Fibroblast of lung (primary cell): ENCODE measurements around the gene RRBP1. TPM values are rescaled to one million over a fixed set of nuclear protein-coding genes. Genes with fewer than 3 reads are reported as not detected.

Source experiments
- DNase-seq, 2 donors: peaks; one replicate each; pipeline versions ENCODE4 v3.0.0 to v3.0.0-alpha.2; 2010; ENCODE audit warnings: low read depth in 2 of 2
- H2AFZ ChIP-seq: 2 replicates; pipeline ENCODE4 v1.5.1; 2012; ENCODE audit warnings: low read length, control low read depth, inconsistent platforms
- H3K27ac ChIP-seq: 2 replicates; pipeline ENCODE4 v1.5.1; 2011; ENCODE audit warnings: low read length, control low read depth; ENCODE audit not compliant: insufficient read depth
- H3K27me3 ChIP-seq: 2 replicates; pipeline ENCODE4 v1.5.1; 2011; ENCODE audit warnings: mild to moderate bottlenecking, low read length; ENCODE audit not compliant: control insufficient read depth, insufficient read depth
- H3K36me3 ChIP-seq: 2 replicates; pipeline ENCODE4 v1.5.1; 2011; ENCODE audit warnings: low read length; ENCODE audit not compliant: control insufficient read depth, insufficient read depth
- H3K4me1 ChIP-seq: 2 replicates; pipeline ENCODE4 v1.5.1; 2011; ENCODE audit warnings: low read length; ENCODE audit not compliant: control insufficient read depth, insufficient read depth; ENCODE audit errors: extremely low read depth
- H3K4me2 ChIP-seq: 2 replicates; pipeline ENCODE4 v1.5.1; 2011; ENCODE audit warnings: low read length, control low read depth; ENCODE audit not compliant: insufficient read depth; ENCODE audit errors: extremely low read depth
- H3K4me3 ChIP-seq, 4 experiments: fragments of 200-600 bp in 1 of 4; sonication (generic) in 1 of 4; replicated peaks in 1 of 4; 2 replicates each; pipeline ENCODE4 v1.5.1; 2011 to 2016; ENCODE audit warnings: low read length in 4 of 4, low read depth in 3 of 4, mild to moderate bottlenecking in 3 of 4, control low read depth in 2 of 4, inconsistent platforms in 1 of 4, mixed read lengths in 1 of 4; ENCODE audit not compliant: insufficient read depth in 1 of 4; ENCODE audit errors: control extremely low read depth in 1 of 4
- H3K79me2 ChIP-seq: 2 replicates; pipeline ENCODE4 v1.5.1; 2012; ENCODE audit warnings: mild to moderate bottlenecking, low read length, inconsistent platforms; ENCODE audit not compliant: control insufficient read depth, insufficient read depth
- H3K9ac ChIP-seq: 2 replicates; pipeline ENCODE4 v1.5.1; 2011; ENCODE audit warnings: mild to moderate bottlenecking, low read length, control low read depth; ENCODE audit not compliant: insufficient read depth
- H3K9me3 ChIP-seq: 2 replicates; pipeline ENCODE4 v1.5.1; 2012; ENCODE audit warnings: low read depth, low read length; ENCODE audit not compliant: control insufficient read depth, insufficient read depth
- H4K20me1 ChIP-seq: 2 replicates; pipeline ENCODE4 v1.5.1; 2011; ENCODE audit warnings: low read length; ENCODE audit not compliant: control insufficient read depth, insufficient read depth; ENCODE audit errors: extremely low read depth
- EZH2 ChIP-seq: IDR thresholded peaks from 2 replicates; pipeline ENCODE4 v1.5.1; 2012; ENCODE audit warnings: low read length, control low read depth, mild to moderate bottlenecking; ENCODE audit errors: missing control alignments
- polyA plus RNA-seq, 2 donors: library from polyadenylated mRNA; depleted of rRNA in 1 of 2; stranded (reverse) in 1 of 2; unstranded in 1 of 2; fragments of >200 nt; gene quantifications; 2 replicates each; pipeline ENCODE4 v1.2.1, GENCODE V29; 2011 to 2012; ENCODE audit warnings: missing spikeins in 1 of 2
- total RNA-seq: library from RNA; depleted of rRNA; stranded (reverse); fragments of >200 nt; gene quantifications from 2 replicates; pipeline ENCODE4 v1.2.1, GENCODE V29; 2014
- TF ChIP-seq, protein P1 (sequence below), 2 donors: IDR thresholded peaks in 1 of 2; conservative IDR thresholded peaks in 1 of 2; 1 replicate in 1 of 2; 2 replicates in 1 of 2; pipeline ENCODE4 v1.5.1; 2011 to 2012; ENCODE audit warnings: low read length in 2 of 2, control low read depth in 1 of 2, inconsistent platforms in 1 of 2, low read depth in 1 of 2, mild to moderate bottlenecking in 1 of 2

Gene RRBP1
- total and polyA plus RNA-seq, 2 donors (not counting 1 experiment from before 2014, with no cell fraction given): 169 to 233 TPM

DNA sequence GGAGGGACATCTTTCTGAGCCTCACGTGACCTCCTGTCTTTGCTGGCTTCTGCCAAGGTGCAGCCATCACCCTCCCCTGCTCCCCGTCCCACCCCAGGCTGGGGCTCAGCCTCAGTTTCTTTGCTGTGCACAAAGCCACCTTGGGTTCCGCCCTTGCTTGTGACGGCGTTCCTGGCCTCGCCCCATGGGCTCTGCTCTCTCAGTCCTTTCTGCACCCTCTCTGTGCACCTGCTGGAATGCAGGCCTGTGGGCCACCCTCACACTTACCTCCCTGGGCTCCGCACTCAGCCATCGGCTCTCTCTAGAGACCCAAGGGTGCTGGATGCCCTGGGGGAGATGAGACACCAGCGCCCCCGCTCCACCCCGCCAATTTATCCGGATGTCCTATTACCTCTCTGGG lies 46.0 kb upstream of the RRBP1 start:
- TF ChIP-seq, protein P1, sequence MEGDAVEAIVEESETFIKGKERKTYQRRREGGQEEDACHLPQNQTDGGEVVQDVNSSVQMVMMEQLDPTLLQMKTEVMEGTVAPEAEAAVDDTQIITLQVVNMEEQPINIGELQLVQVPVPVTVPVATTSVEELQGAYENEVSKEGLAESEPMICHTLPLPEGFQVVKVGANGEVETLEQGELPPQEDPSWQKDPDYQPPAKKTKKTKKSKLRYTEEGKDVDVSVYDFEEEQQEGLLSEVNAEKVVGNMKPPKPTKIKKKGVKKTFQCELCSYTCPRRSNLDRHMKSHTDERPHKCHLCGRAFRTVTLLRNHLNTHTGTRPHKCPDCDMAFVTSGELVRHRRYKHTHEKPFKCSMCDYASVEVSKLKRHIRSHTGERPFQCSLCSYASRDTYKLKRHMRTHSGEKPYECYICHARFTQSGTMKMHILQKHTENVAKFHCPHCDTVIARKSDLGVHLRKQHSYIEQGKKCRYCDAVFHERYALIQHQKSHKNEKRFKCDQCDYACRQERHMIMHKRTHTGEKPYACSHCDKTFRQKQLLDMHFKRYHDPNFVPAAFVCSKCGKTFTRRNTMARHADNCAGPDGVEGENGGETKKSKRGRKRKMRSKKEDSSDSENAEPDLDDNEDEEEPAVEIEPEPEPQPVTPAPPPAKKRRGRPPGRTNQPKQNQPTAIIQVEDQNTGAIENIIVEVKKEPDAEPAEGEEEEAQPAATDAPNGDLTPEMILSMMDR (conservative IDR thresholded peaks at IDR 0.05 in 1 of 2, IDR thresholded peaks at IDR 0.05 in 1 of 2; ENCODE audit: low read depth in 1 of 2, low read length in 2 of 2): no peak
- H4K20me1 ChIP-seq: no peaks in the 10 kb centered on the region
- no peak overlapping the region for H3K4me3 ChIP-seq
- no peak for DNase-seq
- H3K9ac ChIP-seq: no peak overlapping the region
- H3K4me1 ChIP-seq: no peaks in the 10 kb centered on the region
- H2AFZ ChIP-seq: no peak overlapping the region
- H3K27ac ChIP-seq: no peak overlapping the region
- no peaks in the 10 kb centered on the region for H3K9me3 ChIP-seq
- no peak overlapping the region for H3K4me2 ChIP-seq
- H3K27me3 ChIP-seq: no peaks in the 10 kb centered on the region
- no peaks in the 10 kb centered on the region for H3K79me2 ChIP-seq
- no peaks in the 10 kb centered on the region for H3K36me3 ChIP-seq

DNA sequence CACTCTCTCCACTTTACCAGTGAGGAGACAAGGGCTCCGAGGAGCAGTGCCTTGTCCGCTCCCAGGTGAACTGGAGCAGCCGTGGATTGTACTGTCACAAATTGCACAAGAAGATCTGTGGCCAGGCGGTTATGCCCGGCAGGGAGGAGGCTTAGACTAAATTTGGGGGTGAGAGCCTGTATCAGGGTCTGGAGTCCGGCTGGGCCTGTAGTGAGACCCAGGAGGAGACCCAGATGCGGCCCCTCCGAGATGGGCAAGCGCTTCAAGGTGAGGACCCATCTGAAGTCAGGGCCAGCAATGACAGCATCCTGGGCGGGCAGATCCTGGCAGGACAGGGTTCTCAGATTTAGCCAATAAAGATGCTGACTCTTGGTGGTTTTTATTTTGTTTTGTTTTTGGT lies 45.3 kb upstream of the RRBP1 start:
- Histone ChIP-seq H3K9ac (no peak overlapping the region), H3K4me2 (no peak overlapping the region), H3K4me1 (no peaks in the 10 kb centered on the region), H3K4me3 (no peak overlapping the region), H3K27ac (no peak overlapping the region), H3K9me3 (no peaks in the 10 kb centered on the region), H4K20me1 (no peaks in the 10 kb centered on the region), H3K36me3 (no peaks in the 10 kb centered on the region), H2AFZ (no peak overlapping the region), H3K27me3 (no peaks in the 10 kb centered on the region), H3K79me2 (no peaks in the 10 kb centered on the region)
- TF ChIP-seq EZH2: no peak
- TF ChIP-seq, protein P1 (conservative IDR thresholded peaks at IDR 0.05 in 1 of 2, IDR thresholded peaks at IDR 0.05 in 1 of 2; ENCODE audit: low read depth in 1 of 2, low read length in 2 of 2): no peak
- DNase-seq: no peak

DNA sequence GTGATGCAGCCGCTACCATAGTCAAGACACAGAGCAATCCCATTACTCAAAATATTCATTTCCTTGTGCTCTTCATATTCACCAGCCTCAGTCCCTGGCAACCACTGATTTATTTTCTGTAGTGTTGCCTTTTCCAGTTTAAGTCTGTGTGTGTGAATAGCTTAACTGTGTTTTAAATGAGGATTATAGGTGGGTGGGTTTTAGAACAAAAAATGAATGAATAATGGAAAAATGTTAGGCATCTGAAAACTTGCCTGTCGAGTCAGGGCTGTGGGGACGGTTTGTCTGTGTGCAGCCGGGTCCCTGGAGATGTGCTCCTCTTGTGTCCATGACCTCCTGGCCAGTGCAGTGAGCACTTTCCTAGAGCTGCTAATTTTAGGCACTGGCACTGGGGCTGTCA lies 44.9 kb upstream of the RRBP1 start:
- DNase-seq: no peak

More for the DNA sequence above, 44.9 kb upstream of the RRBP1 start:
- no peaks in the 10 kb centered on the region for H3K79me2 ChIP-seq
- H3K9me3 ChIP-seq: no peaks in the 10 kb centered on the region
- no peak overlapping the region for H3K27ac ChIP-seq
- H3K4me1 ChIP-seq: no peaks in the 10 kb centered on the region
- no peak overlapping the region for H2AFZ ChIP-seq
- no peak overlapping the region for H3K4me3 ChIP-seq
- no peak for TF ChIP-seq EZH2
- no peaks in the 10 kb centered on the region for H3K27me3 ChIP-seq
- no peaks in the 10 kb centered on the region for H4K20me1 ChIP-seq
- H3K4me2 ChIP-seq: no peak overlapping the region
- no peaks in the 10 kb centered on the region for H3K36me3 ChIP-seq
- no peak overlapping the region for H3K9ac ChIP-seq
